Esophagus squamous epithelium (tissue), 4 donors: Measurements from ENCODE around the gene FGF18.

ENCODE experiments used
- CTCF ChIP-seq, 6 experiments: fragments of 450-650 bp in 4 of 6; fragments of 200-600 bp in 2 of 6; sonication (generic) in 2 of 6; IDR thresholded peaks; one replicate each; pipeline ENCODE4 v1.5.1; 2016 to 2019; ENCODE audit warnings: antibody characterized with exemption in 6 of 6, mild to moderate bottlenecking in 4 of 6, moderate library complexity in 4 of 6
- POLR2A ChIP-seq, 4 donors: fragments of 450-650 bp; IDR thresholded peaks; one replicate each; pipeline ENCODE4 v1.6.1; 2017; ENCODE audit warnings: antibody characterized with exemption in 4 of 4, mild to moderate bottlenecking in 4 of 4, moderate library complexity in 3 of 4

- TF ChIP-seq CTCF (IDR thresholded peaks at IDR 0.05) (no peak), POLR2A (IDR thresholded peaks at IDR 0.05) (no peak)
These were observed 16.5 kb downstream of the FGF18 start for GRCh38 chr5:171435908-171436307.
